NCI-H526 treated with DMSO at 0.1 percent for 48 hours (cell line): ENCODE data around the gene EVI5.
"Not testable (repeated sequence)": the region's sequence is repeated elsewhere in the genome, so short reads cannot be mapped to it uniquely, and the experiment has no call there.

Source experiments
- DNase-seq: peaks from one replicate; lab custom pipeline; 2025; lab: John Stamatoyannopoulos, UW

The EVI5 gene

DNA sequence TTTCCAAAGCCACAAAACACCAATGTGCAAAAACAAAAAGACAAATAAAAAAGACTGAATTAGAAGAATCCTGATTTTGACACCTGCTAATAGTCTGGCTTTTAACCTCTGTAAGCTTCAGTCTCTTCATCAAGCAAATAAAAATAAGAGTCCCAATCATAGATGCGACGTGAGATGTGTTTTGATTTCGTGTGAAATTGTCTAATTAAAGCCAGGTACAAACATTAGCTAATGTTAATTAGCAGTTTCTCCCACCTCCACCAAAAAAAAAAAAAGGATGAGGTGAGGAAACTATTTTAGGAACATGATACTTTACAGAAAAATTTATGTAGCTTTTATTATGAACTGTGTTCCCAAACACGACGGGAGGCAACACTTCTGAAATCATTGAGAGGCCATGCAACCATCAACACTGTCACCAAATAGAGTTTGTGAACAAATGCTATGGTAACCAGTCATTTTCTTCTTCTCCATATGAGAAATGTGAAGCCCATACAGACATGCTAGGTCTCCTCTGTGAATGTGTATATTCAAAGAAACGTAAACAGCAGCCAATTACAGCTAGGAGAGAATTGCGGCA lies 6.7 kb upstream of the EVI5 start:
- DNase-seq, result no peak

DNA sequence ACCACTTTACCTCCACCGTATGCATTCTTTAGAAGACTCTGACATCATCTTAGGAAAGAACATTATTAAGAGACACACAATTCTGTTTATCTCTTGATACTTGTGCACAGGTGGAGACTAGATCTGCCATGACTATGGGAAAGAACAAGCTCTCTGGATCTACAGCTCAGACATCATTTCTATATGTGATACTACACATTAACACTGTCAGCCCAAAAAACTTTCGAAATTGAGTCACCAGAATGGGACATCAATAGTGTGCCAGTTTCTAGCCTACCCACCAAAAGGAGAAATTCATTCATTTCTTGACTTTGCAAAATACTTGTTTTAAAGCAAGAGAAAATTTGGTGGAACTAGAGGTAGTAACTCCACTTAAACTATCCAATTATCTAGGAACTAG lies 6.0 kb upstream of the EVI5 start:
- no peak for DNase-seq

DNA sequence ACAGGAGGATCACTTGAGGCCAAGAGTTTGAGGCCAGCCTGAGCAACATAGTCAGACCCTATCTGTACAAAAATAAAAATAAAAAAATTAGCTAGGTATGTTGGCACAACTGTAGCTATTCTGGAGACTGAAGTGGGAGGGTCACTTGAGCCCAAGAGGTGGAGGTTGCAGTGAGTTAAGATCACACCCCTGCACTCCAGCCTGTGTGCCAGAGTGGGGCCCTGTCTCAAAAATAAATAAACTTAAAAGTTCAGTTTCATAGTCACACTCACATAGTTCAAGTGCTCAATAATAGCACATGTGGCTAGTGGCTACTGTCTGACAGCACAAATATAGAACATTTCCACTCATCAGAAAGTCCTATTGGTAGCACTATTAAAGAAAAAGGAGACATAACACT lies 5.2 kb upstream of the EVI5 start:
- DNase-seq, result no peak

DNA sequence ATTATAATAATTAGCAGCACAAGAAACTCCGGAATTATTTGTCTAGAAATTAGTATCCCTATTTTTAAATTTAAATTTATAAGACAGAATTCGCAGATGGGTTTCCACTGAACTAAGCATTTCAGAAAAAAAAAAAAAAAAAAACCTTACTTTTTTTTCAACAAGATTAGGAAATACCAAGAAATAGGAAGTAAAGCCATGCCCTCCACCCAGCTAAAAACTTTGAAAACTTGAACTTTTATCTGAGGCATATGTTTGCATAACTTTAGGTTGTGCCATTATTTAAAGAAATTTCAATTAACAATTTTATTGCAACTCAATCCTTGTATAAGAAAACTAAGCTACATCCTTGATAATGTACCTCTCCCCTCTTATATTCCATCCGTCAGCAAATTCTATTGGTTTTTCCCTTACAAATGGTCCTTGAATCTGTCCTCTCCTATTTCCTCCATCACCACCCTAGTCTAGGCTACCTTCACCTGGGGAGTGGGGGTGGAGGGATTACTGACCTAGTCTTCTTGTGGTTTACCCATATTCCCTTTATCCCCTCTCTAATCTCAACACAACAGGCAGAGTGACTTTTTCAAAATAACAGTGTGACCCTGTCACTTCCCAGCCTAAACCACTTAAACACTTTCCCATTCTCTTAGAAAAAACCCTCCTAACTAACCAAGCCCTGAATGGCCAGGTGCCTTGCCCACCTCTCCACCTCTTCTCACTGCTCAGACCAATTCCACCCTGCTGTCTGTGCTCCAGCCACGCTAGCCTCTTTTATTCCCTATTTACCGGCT lies 1.4 kb upstream of the EVI5 start:
- no peak for DNase-seq

DNA sequence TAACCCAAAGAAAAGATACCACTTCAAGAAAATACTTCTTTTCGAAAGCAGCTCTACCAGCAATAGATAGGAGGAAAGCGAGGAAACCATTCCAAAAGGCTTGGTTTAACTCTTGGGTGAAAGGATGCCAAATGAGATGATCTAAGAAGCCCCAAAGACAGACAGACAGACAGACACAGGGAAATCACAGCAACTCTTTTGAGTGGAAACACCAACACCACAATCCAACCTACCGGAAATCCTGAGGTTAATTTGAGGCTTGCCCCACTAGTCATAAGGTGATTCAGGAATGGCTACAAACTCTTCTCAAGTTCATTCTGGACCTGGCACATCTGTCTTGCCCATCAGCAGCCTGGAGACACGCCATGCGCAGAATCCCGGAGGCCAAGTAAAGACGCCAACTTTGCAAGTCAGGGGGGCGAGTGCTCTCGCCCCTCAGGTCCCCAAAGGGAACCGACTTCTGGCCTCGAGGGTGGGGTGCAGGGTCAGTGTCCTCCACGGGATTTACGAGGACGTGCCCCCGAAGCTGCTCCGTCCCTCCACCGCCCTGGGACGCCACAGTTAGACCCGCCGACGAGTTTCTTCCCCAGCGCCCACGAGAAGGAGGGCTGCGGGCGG lies 778 bp downstream of the EVI5 start:
- no peak for DNase-seq

DNA sequence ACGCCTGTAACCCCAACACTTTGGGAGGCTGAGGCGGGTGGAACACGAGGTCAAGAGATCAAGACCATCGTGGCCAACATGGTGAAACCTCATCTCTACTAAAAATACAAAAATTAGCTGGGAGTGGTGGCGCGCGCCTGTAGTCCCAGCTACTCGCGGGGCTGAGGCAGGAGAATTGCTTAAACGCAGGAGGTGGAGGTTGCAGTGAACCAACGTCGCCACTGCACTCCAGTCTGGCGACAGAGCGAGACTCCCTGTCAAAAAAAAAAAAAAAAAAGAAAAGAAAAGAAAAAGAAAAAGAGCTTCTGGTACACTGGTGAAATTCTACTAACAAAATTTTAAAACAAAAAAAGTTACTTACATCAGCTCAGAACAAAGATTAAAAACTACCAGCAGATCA lies 1.4 kb downstream of the EVI5 start:
- DNase-seq, result not testable (repeated sequence)

DNA sequence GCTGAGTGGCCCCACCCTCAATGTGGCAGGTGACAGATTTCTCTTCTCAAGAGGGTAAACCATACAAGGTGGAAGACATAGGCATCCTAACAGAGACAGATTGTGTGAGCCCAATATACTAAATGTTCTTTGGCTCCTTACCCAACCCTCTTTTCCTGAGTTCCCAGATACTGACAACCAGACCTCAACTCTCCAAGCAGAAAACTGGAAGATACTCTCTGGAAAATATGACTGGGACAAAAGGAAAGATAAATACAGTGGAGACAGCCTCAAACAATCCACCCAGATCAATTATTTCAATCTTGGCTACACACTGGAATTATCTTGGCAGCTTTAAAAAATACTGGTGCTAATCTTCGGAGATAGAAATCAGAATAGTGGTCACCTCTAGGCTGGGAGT lies 6.5 kb downstream of the EVI5 start:
- DNase-seq, result no peak

DNA sequence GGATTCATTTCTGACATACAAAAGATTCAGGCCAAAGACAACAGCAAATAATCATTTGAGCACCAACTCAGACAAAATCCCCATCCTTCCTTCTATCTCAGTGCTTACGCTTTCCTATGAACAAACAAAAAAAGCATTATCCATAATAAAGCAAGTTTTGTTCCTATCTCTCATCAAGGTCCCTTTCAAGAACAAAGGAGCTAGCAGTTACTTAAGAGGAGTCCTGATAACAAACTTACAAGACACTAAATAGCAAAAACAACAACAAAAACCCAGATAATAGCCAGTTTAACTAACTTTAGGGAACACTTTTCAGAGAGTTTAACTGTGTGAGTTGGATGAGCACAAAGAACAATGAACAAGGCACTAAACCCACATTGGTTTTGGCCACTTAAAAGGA lies 10.5 kb downstream of the EVI5 start:
- no peak for DNase-seq

DNA sequence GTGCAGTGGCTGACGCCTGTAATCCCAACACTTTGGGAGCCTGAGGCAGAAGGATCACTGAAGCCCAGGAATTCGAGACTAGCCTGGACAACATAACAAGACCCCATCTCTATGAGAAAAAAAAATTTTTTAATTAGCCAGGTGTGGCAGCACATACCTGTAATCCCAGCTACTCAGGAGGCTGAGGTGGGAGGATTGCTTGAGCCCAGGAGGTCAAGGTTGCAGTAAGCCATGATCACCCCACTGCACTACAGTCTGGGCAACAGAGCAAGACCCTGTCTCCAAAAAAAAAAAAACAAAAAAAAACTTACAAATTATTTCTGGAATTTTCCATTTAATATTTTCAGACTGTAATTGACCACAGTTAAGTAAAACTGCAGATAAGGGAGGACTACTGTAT lies 11.2 kb downstream of the EVI5 start:
- not testable (repeated sequence) for DNase-seq

DNA sequence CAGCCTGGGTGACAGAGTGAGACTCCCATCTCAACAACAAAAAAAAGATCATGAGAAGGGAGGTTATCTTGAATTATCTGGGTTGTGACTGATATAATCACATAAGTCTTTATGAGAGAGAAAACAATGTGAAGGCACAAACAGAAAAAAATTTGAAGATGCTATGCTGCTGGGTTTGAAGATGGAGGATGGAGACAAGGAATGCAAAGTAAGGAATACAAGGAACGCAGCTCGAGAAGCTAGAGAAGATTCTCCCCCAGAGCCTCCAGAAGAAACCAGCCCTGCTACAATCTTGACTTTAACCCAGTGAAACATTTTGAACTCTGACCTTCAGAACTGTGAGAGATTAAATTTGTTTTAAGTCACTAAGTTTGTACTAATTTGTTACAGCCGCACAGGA lies 15.1 kb downstream of the EVI5 start:
- DNase-seq, result no peak

DNA sequence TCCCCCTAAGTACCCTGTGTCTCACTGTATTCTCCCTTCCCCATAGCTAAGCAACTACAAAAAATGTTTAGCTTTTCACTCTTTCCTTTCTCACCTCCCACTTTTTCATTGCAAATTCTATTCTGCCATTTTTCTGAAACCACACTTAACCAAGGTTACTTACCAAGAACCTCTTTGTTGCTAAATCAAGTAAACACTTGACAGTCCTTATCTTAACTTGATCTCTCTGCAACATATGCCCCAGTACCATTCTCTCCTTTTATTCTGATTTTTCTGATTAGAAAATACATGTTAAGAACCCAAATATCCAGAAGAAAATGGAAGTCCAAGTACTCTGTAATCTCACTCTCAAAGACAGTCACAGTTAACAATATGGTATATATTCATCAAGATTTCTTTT lies 16.0 kb downstream of the EVI5 start:
- no peak for DNase-seq

DNA sequence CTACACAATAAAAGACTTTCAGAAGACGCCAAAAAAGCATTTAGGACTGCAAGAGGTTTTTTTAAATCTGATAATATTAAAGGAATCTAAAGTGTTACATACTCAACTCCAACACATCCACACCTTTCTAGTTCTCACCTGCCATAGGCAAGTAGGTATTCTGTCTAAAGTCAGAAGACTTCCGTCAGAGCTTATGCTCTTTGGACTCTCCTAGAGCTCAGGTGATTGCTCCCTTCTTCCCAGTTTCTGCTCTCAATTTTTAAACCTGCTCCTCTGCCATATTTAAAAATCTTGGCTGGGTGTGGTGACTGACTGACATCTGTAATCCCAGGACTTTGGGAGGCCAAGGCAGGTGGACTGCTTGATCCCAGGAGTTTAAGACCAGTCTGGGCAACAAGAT lies 16.6 kb downstream of the EVI5 start:
- DNase-seq, result no peak

DNA sequence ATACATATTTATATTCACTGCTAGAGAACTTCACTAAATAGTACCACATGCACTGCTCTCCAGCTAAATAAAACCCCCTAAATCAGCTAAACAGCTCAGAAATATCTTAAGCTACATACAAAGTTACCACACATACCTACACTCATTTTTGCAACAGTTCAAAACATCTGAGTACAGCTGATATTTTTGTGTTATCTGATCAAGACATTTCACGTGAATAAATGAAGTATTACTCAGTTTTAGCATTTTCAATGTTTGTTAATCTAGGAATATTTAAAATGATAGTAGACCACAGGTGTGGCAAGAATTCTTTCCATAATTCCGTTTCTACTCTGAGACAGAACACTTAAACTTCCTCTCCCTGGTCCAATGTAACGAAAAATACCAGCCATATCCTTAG lies 20.8 kb downstream of the EVI5 start:
- DNase-seq, result no peak

DNA sequence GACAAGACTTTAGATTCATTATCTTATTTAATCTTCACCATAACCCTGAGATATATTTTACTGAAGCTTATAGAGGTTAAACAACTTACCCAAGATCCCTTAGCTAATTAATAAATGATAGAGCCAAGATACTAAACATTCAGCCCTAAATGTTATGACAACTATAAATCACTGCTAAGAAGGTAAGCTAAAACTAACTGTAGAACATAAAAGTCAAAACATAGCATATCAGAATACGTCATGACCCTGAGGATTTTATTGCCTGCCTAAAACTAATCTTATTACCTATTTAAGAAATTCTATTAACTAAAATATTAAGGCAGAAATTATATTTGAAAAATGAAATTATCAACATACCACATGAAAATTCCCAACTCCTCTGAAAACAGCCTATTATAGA lies 22.6 kb downstream of the EVI5 start:
- no peak for DNase-seq

DNA sequence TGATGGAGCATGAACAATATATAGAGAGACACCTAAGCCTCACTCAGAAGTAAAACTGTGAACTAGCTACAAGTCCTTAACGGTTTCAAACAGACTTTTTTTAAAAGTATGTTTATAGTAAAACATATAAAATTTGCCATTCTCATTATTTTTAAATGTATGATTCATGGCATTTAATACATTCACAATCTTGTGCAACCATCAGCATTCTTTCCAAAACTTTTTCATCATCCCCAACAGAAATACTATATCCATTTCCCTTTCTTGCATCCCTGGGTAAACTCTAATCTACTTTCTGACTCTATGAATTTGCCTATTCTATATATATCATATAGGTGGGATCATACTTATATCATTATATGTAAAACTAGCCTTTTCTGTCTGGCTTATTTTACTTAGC lies 25.5 kb downstream of the EVI5 start:
- DNase-seq, result no peak

DNA sequence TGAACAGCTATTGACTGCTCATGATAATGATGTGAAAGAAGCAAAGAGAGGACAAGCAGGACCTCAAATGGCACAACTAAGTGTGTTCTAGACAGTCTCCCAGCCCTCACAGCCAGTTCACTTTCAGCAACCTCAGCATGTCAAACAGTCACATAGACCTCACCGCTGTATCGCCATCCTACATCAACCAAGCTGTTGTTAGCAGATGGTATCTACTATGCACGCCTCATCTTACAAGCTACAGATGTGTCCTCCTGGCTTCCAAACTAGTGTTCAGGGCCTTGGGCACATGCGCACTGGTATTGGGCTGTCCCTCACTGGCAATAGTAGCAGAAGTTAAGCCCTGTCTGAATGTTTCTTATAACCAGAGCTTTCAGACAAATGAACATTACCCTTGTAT lies 28.4 kb downstream of the EVI5 start:
- no peak for DNase-seq

DNA sequence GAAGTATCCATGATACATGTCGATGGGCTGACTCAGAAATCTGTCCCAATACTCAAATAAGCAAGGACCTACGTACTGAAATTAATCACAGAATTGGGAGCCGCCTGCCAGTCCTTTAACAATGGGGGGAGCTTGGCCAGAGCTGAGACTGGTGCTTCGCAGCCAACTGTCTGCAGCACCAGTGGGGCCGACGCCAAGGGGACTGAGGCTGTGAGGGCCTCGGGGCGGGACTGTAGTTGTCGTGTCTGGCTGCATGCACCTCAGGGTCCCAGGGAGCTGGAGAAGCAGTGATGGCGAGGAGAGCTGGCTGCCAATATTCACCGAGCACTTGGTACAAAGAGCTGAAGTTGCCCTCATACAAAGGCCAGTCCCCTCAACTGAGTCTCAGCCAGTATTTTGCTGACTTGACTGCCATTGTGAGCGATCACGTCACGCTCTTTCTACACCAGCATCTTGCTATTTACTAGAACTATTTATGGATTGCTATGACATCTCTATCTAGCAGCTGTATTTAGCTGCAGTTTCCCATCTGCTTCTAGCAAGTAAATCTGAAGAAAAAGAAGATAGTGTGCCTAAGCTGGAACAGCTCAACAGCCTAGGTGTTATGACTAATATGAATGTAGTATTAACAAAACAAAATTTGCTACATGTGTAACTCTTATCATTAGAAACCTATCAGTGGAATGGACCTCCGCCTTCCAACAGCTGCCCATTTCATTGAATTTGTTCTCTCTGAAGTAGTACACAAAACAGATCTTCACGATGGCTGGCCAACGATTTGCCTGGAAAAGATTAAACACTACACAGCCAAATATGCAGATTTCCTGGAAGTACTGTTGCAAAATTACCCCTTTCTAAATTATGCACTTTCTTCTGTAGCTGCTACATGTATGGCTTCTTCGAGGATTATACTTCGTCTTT lies 29.1 kb downstream of the EVI5 start:
- DNase-seq, result no peak

DNA sequence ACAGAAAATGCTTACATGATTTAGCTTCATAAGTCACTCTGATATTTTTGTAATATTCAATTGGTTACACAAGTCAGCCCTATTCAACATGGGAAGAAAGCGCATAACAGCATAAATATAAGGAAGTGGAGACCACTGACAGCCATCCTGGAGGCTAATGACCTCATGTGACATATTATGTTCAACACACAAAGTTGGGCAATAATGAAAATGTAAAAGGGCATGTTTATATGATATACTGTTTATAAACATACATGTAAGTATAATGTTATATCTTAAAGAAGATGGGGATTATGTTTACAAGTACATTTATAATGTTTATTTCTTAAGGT lies 30.2 kb downstream of the EVI5 start:
- no peak for DNase-seq

DNA sequence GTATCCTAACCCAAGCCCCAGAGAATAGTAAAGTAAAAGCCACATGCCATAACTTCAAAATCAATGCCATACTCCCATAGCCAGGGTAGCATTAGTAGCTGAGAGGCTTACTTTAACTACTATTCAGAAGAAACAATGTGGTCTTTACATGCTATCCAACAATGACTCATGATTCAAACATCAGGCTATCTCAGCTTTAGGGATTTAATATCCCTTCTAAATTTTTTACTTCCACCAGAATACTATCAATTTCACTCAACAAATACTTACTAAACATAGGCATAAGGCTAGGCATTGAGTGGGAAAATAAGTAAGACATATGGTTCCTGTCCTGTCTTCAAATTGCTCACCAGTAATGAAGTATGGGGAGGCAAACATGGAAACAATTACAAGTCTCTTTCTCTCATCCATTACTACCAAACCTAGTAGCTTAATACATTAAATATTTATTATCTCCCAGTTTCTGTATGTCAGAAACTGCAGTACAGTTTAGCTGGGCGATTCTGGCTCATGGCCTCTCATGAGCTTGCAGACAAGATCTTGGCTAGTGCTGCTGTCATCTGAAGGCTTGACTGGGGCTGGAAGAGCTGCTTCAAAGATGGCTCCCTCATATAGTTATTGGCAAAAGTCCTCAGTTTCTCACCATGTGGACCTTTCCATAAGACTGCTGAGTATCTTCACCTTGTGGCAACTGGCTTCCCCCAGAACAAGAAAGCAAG lies 30.7 kb downstream of the EVI5 start:
- DNase-seq, result no peak

DNA sequence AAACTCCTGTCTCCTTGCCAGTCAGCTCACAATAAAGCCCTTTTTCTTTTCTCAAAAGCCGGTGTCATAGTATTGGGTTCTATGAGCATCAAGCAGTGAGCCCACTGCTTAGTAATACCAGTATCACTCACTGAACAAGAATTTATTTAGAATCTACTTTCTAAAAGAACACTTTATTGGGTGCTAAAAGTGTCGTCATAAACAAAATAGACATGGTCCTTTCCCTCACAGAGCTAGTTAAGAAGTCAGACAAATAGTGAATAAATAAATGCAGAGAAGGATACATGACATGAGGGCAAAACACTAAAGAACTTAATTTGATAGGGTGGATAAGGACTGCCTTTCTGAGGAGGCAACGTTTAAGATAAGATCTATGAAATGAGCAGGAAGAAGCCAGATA lies 32.2 kb downstream of the EVI5 start:
- DNase-seq, result no peak

DNA sequence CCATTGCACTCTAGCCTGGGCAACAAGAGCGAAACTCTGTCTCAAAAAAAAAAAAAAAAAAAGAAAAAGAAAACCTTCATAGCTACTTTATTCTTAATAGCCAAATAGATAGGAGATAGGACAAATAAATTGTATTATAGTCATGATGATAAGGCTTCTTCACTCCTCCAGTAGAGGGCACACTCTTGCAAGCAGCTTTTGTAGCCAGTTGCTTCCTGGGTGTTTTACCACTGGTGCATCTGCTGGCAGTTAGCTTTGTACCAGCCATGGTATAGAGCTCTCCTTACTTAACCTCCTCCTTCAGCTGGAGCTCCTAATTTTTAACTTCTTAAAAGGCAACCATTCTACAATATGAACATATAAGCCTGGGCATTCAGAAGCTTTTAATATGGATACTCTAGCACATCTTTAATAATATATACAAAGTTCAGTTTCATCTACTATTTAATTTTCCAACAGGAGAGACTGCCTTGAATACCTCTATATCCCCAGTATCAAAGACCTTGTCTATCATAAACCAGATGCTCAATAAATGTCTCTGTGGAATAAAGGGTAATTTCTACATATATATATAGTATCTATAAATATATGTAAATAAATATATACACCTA lies 35.8 kb downstream of the EVI5 start:
- peak; percentile 27 for DNase-seq

DNA sequence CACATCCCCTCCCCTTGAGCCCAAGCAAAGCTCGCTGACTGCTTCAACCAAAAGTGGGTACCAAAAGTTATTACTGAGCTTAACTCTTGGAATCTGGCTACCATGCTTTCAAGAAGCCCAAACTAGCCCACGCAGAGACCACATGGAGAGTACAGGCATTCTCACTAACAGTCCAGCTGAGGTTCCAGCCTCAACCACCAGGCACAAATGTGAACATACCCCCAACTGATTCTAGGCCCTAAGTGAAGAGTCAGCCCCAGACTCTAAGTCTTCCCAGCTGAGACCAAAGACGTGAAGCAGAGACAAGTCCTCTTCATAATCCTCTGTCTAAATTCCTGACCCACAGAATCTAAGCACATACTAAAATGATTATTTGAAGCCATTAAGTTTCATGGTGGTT lies 36.8 kb downstream of the EVI5 start:
- DNase-seq, result no peak
